Parietal lobe (tissue), 2 donors: Measurements from ENCODE around the gene SLC5A1. TPM values are rescaled to one million over a fixed set of nuclear protein-coding genes. Genes with fewer than 3 reads are reported as not detected.

Experiments
- small RNA-seq: library from RNA; depleted of rRNA; stranded (forward); fragments of <200 nt; gene quantifications from one replicate; pipeline ENCODE3, GENCODE V24; 2014; ENCODE audit warnings: low replicate concordance
- total RNA-seq: library from RNA; depleted of rRNA; stranded (reverse); fragments of >200 nt; gene quantifications from one replicate; pipeline ENCODE4 v1.2.3, GENCODE V29; 2014

Gene SLC5A1
- total RNA-seq: not detected

DNA sequence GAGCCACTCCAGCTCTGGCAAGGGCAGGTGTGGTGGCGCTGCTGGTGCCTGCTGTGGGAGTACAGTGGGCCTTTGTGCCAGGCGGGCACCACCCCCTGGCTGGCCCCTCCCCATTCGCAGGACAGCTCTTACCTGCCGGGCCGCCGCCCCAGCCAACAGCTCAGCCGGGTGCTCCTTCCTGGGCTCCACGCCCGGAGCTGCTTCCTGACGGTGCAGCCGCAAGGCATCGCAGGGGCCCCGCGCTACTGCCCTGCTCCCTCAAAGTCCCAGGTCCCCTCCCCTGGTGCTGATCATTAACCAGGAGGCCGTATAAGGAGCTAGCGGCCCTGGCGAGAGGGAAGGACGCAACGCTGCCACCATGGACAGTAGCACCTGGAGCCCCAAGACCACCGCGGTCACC, at the start of gene SLC5A1:
Gene SLC5A1, plus strand, starts transcription at position 338 of the 400 bp plus-strand sequence. Its CDS starts 21 bp downstream, at position 359.

GRCh38 chr22:32158712-32159533, 115.9 kb downstream of the SLC5A1 start, which contains the start of gene C22orf42:
TSS of gene C22orf42 (minus strand) at chr22:32159303. CDS start at chr22:32159215, 88 bp downstream.

Small RNA genes lying within 50 kb of the gene (small RNA-seq; reads per million reads assigned to genes)
- gene AP1B1P2: not detected

Other genes starting within 250 kb of the SLC5A1 start
- 209 TPM for gene YWHAH, start 98.7 kb upstream of the SLC5A1 start, total RNA-seq
- not detected for gene C22orf42, start 116.0 kb downstream of the SLC5A1 start, total RNA-seq
- not detected for gene RFPL2, start 161.8 kb downstream of the SLC5A1 start, total RNA-seq
- gene SLC5A4, start 212.1 kb downstream of the SLC5A1 start, total RNA-seq: 0.31 TPM